Memory B cell (primary cell): ENCODE measurements around the gene ZNG1F.
"Not testable (repeated sequence)": the region's sequence is repeated elsewhere in the genome, so short reads cannot be mapped to it uniquely, and the experiment has no call there.

Experiments
- ATAC-seq: fragments of 150-1000 bp; cut with Tn5 transposase; 2 replicates; pipeline ENCODE4 v1.10.0; 2021; ENCODE audit warnings: low read depth, mild to moderate bottlenecking, moderate library complexity
- DNase-seq, 2 donors: peaks; one replicate each; pipeline ENCODE4 v3.0.0; 2022; ENCODE audit warnings: low spot score in 2 of 2
- H3K27ac Mint-ChIP-seq: one replicate; pipeline ENCODE4 v1.8.0; 2022; ENCODE audit warnings: mild to moderate bottlenecking, moderate library complexity, mixed read lengths
- H3K27me3 Mint-ChIP-seq: one replicate; pipeline ENCODE4 v1.8.0; 2022; ENCODE audit warnings: mixed read lengths
- H3K36me3 Mint-ChIP-seq: one replicate; pipeline ENCODE4 v1.8.0; 2022; ENCODE audit warnings: mild to moderate bottlenecking, mixed read lengths
- H3K4me1 Mint-ChIP-seq: one replicate; pipeline ENCODE4 v1.8.0; 2022; ENCODE audit warnings: mixed read lengths
- H3K4me3 Mint-ChIP-seq: one replicate; pipeline ENCODE4 v1.8.0; 2022; ENCODE audit warnings: mild to moderate bottlenecking, moderate library complexity, mixed read lengths
- H3K9me3 Mint-ChIP-seq: one replicate; pipeline ENCODE4 v1.8.0; 2022; ENCODE audit warnings: mixed read lengths

ZNG1F gene

GRCh38 chr9:41128581-41128980, 60.5 kb downstream of the ZNG1F start, which contains the start of gene FOXD4L6:
Gene FOXD4L6 (minus strand): TSS chr9:41128681. CDS start chr9:41128383, 298 bp downstream.
- H3K36me3 Mint-ChIP-seq, H3K4me3 Mint-ChIP-seq, H3K4me1 Mint-ChIP-seq, H3K9me3 Mint-ChIP-seq, ATAC-seq, DNase-seq, H3K27me3 Mint-ChIP-seq, H3K27ac Mint-ChIP-seq: not testable (repeated sequence)

- not testable (repeated sequence) for H3K4me3 Mint-ChIP-seq, H3K36me3 Mint-ChIP-seq, H3K4me1 Mint-ChIP-seq, DNase-seq, H3K9me3 Mint-ChIP-seq, ATAC-seq, H3K27me3 Mint-ChIP-seq, H3K27ac Mint-ChIP-seq
These were observed 62.2 kb downstream of the ZNG1F start for GRCh38 chr9:41126746-41127446.

GRCh38 chr9:41125936-41126335, 63.2 kb downstream of the ZNG1F start:
- H3K36me3 Mint-ChIP-seq, H3K27ac Mint-ChIP-seq, H3K4me3 Mint-ChIP-seq, H3K4me1 Mint-ChIP-seq, H3K27me3 Mint-ChIP-seq, ATAC-seq, DNase-seq, H3K9me3 Mint-ChIP-seq: not testable (repeated sequence)

GRCh38 chr9:41125109-41125658, 63.9 kb downstream of the ZNG1F start:
- not testable (repeated sequence) for H3K9me3 Mint-ChIP-seq, H3K27ac Mint-ChIP-seq, H3K27me3 Mint-ChIP-seq, H3K36me3 Mint-ChIP-seq, H3K4me3 Mint-ChIP-seq, DNase-seq, H3K4me1 Mint-ChIP-seq, ATAC-seq

GRCh38 chr9:41124250-41125108, 64.6 kb downstream of the ZNG1F start:
- not testable (repeated sequence) for ATAC-seq, H3K9me3 Mint-ChIP-seq, H3K4me1 Mint-ChIP-seq, H3K27me3 Mint-ChIP-seq, H3K4me3 Mint-ChIP-seq, H3K27ac Mint-ChIP-seq, DNase-seq, H3K36me3 Mint-ChIP-seq

- DNase-seq, H3K27me3 Mint-ChIP-seq, H3K36me3 Mint-ChIP-seq, H3K27ac Mint-ChIP-seq, H3K9me3 Mint-ChIP-seq, H3K4me1 Mint-ChIP-seq, ATAC-seq, H3K4me3 Mint-ChIP-seq: not testable (repeated sequence)
These were observed 65.3 kb downstream of the ZNG1F start for GRCh38 chr9:41123812-41124211.

- not testable (repeated sequence) for H3K27ac Mint-ChIP-seq, DNase-seq, H3K4me1 Mint-ChIP-seq, ATAC-seq, H3K36me3 Mint-ChIP-seq, H3K4me3 Mint-ChIP-seq, H3K27me3 Mint-ChIP-seq, H3K9me3 Mint-ChIP-seq
These were observed 65.7 kb downstream of the ZNG1F start for GRCh38 chr9:41123396-41123795.

GRCh38 chr9:41120696-41121095, 68.4 kb downstream of the ZNG1F start:
- not testable (repeated sequence) for DNase-seq, H3K9me3 Mint-ChIP-seq, H3K27ac Mint-ChIP-seq, ATAC-seq, H3K4me3 Mint-ChIP-seq, H3K36me3 Mint-ChIP-seq, H3K27me3 Mint-ChIP-seq, H3K4me1 Mint-ChIP-seq

GRCh38 chr9:41119719-41120118, 69.4 kb downstream of the ZNG1F start:
- not testable (repeated sequence) for DNase-seq, H3K27ac Mint-ChIP-seq, H3K4me3 Mint-ChIP-seq, H3K9me3 Mint-ChIP-seq, H3K36me3 Mint-ChIP-seq, H3K4me1 Mint-ChIP-seq, ATAC-seq, H3K27me3 Mint-ChIP-seq

- not testable (repeated sequence) for H3K27ac Mint-ChIP-seq, H3K4me1 Mint-ChIP-seq, DNase-seq, H3K27me3 Mint-ChIP-seq, ATAC-seq, H3K36me3 Mint-ChIP-seq, H3K9me3 Mint-ChIP-seq, H3K4me3 Mint-ChIP-seq
These were observed 69.8 kb downstream of the ZNG1F start for GRCh38 chr9:41119311-41119710.

GRCh38 chr9:41113348-41113747, 75.8 kb downstream of the ZNG1F start:
- not testable (repeated sequence) for H3K27me3 Mint-ChIP-seq, ATAC-seq, H3K27ac Mint-ChIP-seq

GRCh38 chr9:41111414-41111813, 77.7 kb downstream of the ZNG1F start:
- not testable (repeated sequence) for H3K4me1 Mint-ChIP-seq, ATAC-seq, H3K27me3 Mint-ChIP-seq, H3K4me3 Mint-ChIP-seq, DNase-seq, H3K27ac Mint-ChIP-seq, H3K9me3 Mint-ChIP-seq, H3K36me3 Mint-ChIP-seq

More at GRCh38 chr9:41113348-41113747, 75.8 kb downstream of the ZNG1F start:
- not testable (repeated sequence) for H3K9me3 Mint-ChIP-seq, H3K36me3 Mint-ChIP-seq, DNase-seq, H3K4me1 Mint-ChIP-seq, H3K4me3 Mint-ChIP-seq

GRCh38 chr9:41110913-41111312, 78.2 kb downstream of the ZNG1F start:
- not testable (repeated sequence) for H3K4me3 Mint-ChIP-seq, H3K27ac Mint-ChIP-seq, H3K9me3 Mint-ChIP-seq, H3K36me3 Mint-ChIP-seq, H3K27me3 Mint-ChIP-seq, H3K4me1 Mint-ChIP-seq, DNase-seq, ATAC-seq

- not testable (repeated sequence) for H3K9me3 Mint-ChIP-seq, H3K4me1 Mint-ChIP-seq, H3K27ac Mint-ChIP-seq, H3K36me3 Mint-ChIP-seq, H3K27me3 Mint-ChIP-seq, H3K4me3 Mint-ChIP-seq, DNase-seq
- peak; percentile 35 for ATAC-seq
These were observed 79.9 kb downstream of the ZNG1F start for GRCh38 chr9:41109253-41109652.
